Measurements from ENCODE around the gene ASPHD1.
"Not testable (repeated sequence)": the region's sequence is repeated elsewhere in the genome, so short reads cannot be mapped to it uniquely, and the experiment has no call there.

GRCh38 chr16:29889372-29889771, 10.9 kb upstream of the ASPHD1 start:
- not testable (repeated sequence) for TF ChIP-seq CTCF, POLR2A (IDR thresholded peaks at IDR 0.05)

All from heart left ventricle (tissue), 13 donors.